IMR-90 (cell line): Measurements from ENCODE around the gene NUAK1.

Experiments
- BHLHE40 ChIP-seq: fragments of 150-350 bp; IDR thresholded peaks from 2 replicates; pipeline ENCODE4 v1.6.1; 2016; ENCODE audit warnings: mild to moderate bottlenecking, low read depth, low read length
- CEBPB ChIP-seq: IDR thresholded peaks from 2 replicates; pipeline ENCODE4 v1.6.1; 2012; ENCODE audit warnings: low read depth, low read length, improper control_type of control experiment
- FOS ChIP-seq: fragments of 150-350 bp; IDR thresholded peaks from 2 replicates; pipeline ENCODE4 v1.6.1; 2016; ENCODE audit warnings: low read depth, low read length
- POLR2A ChIP-seq: IDR thresholded peaks from 2 replicates; pipeline ENCODE4 v1.6.1; 2012; ENCODE audit warnings: mild to moderate bottlenecking, low read depth, low read length
- RCOR1 ChIP-seq: IDR thresholded peaks from 2 replicates; pipeline ENCODE4 v1.6.1; 2012; ENCODE audit warnings: mild to moderate bottlenecking, low read length, improper control_type of control experiment; ENCODE audit not compliant: insufficient replicate concordance
- RFX5 ChIP-seq: IDR thresholded peaks from 2 replicates; pipeline ENCODE4 v1.8.0; 2012; ENCODE audit warnings: low read depth, mild to moderate bottlenecking, low read length, moderate library complexity
- SMC3 ChIP-seq: fragments of 150-350 bp; IDR thresholded peaks from 2 replicates; pipeline ENCODE4 v1.6.1; 2016; ENCODE audit warnings: low read depth, mild to moderate bottlenecking, antibody characterized with exemption, low read length, moderate library complexity
- TF ChIP-seq, protein P1 (sequence below): conservative IDR thresholded peaks from 2 replicates; pipeline ENCODE4 v1.5.1; 2012; ENCODE audit warnings: mild to moderate bottlenecking, low read depth, low read length, improper control_type of control experiment
- TF ChIP-seq, protein P2 (sequence below): fragments of 150-350 bp; IDR thresholded peaks from 2 replicates; pipeline ENCODE4 v1.6.1; 2016; ENCODE audit warnings: low read depth, mild to moderate bottlenecking, low read length, moderate library complexity, borderline replicate concordance

DNA sequence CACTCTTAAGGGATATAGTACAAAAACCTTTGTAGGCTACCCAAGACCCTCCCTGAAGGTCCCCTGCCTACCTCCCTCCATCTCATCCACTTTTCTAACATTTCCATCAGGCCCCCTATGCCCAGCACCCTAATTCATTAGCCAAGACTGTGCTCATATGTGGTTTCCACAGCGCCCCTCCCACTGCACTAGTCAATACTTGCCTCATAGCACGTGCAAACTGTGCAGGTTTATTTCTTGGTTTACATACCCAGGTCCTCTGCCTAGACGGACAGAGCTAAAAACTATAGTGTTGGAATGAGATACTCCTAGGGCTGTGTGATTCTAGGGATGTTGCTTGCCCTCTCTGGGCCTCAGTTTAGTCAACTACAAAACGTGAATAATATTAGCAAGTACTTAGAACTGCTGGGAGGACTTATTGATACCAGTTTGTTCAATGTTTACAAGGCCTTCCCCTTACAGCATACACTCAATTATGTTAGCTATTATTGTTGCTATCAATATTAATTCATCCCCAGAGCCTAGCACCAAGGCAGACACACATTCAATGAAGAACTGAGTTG, 50.4 kb downstream of the NUAK1 start:
- TF ChIP-seq, protein P1, sequence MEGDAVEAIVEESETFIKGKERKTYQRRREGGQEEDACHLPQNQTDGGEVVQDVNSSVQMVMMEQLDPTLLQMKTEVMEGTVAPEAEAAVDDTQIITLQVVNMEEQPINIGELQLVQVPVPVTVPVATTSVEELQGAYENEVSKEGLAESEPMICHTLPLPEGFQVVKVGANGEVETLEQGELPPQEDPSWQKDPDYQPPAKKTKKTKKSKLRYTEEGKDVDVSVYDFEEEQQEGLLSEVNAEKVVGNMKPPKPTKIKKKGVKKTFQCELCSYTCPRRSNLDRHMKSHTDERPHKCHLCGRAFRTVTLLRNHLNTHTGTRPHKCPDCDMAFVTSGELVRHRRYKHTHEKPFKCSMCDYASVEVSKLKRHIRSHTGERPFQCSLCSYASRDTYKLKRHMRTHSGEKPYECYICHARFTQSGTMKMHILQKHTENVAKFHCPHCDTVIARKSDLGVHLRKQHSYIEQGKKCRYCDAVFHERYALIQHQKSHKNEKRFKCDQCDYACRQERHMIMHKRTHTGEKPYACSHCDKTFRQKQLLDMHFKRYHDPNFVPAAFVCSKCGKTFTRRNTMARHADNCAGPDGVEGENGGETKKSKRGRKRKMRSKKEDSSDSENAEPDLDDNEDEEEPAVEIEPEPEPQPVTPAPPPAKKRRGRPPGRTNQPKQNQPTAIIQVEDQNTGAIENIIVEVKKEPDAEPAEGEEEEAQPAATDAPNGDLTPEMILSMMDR = no peak
- TF ChIP-seq RFX5 = no peak
- TF ChIP-seq SMC3 = no peak
- no peak for TF ChIP-seq POLR2A
- TF ChIP-seq BHLHE40 = no peak
- no peak for TF ChIP-seq RCOR1
- no peak for TF ChIP-seq FOS
- TF ChIP-seq, protein P2, sequence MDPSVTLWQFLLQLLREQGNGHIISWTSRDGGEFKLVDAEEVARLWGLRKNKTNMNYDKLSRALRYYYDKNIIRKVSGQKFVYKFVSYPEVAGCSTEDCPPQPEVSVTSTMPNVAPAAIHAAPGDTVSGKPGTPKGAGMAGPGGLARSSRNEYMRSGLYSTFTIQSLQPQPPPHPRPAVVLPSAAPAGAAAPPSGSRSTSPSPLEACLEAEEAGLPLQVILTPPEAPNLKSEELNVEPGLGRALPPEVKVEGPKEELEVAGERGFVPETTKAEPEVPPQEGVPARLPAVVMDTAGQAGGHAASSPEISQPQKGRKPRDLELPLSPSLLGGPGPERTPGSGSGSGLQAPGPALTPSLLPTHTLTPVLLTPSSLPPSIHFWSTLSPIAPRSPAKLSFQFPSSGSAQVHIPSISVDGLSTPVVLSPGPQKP = no peak
- no peak for TF ChIP-seq CEBPB
